Mesenchymal stem cell (in vitro differentiated cells and primary cell): ENCODE results near the gene AKAP6.

ENCODE experiments used
- DNase-seq: peaks from one replicate; pipeline ENCODE4 v3.0.0-alpha.2; 2013
- H2AFZ ChIP-seq: one replicate; pipeline ENCODE4 v1.6.1; 2013; ENCODE audit warnings: low read depth, mild to moderate bottlenecking, control low read depth, inconsistent platforms, low read length, moderate library complexity
- H2AK5ac ChIP-seq: 2 replicates; pipeline ENCODE4 v1.6.1; 2013; ENCODE audit warnings: low read length, moderate library complexity, mild to moderate bottlenecking, inconsistent platforms; ENCODE audit not compliant: severe bottlenecking
- H2BK120ac ChIP-seq: one replicate; pipeline ENCODE4 v1.6.1; 2013; ENCODE audit warnings: low read depth, mild to moderate bottlenecking, inconsistent platforms, low read length, moderate library complexity
- H2BK12ac ChIP-seq, 2 experiments: one replicate each; pipeline ENCODE4 v1.6.1; 2013; ENCODE audit warnings: inconsistent platforms in 2 of 2, low read length in 2 of 2, mild to moderate bottlenecking in 2 of 2, moderate library complexity in 2 of 2, control low read depth in 1 of 2
- H2BK15ac ChIP-seq: one replicate; pipeline ENCODE4 v1.6.1; 2013; ENCODE audit warnings: mild to moderate bottlenecking, low read depth, inconsistent platforms; ENCODE audit not compliant: poor library complexity, severe bottlenecking
- H2BK5ac ChIP-seq: 2 replicates; pipeline ENCODE4 v1.6.1; 2013; ENCODE audit warnings: low read depth, mild to moderate bottlenecking, low read length, control low read depth, inconsistent platforms; ENCODE audit not compliant: poor library complexity, severe bottlenecking
- H3K14ac ChIP-seq, 2 experiments: one replicate each; pipeline ENCODE4 v1.6.1; 2013; ENCODE audit warnings: inconsistent platforms in 2 of 2, low read length in 2 of 2, control low read depth in 1 of 2, mild to moderate bottlenecking in 1 of 2, moderate library complexity in 1 of 2
- H3K18ac ChIP-seq, 2 experiments: one replicate each; pipeline ENCODE4 v1.6.1; 2013; ENCODE audit warnings: inconsistent platforms in 2 of 2, low read length in 2 of 2, control low read depth in 1 of 2, low read depth in 1 of 2, mild to moderate bottlenecking in 1 of 2
- H3K23ac ChIP-seq, 2 experiments: one replicate each; pipeline ENCODE4 v1.6.1; 2013; ENCODE audit warnings: inconsistent platforms in 2 of 2, low read length in 2 of 2, mild to moderate bottlenecking in 2 of 2, moderate library complexity in 2 of 2, control low read depth in 1 of 2
- H3K27ac ChIP-seq: 2 replicates; pipeline ENCODE4 v1.5.1; 2013; ENCODE audit warnings: mild to moderate bottlenecking, moderate library complexity, low read length, control low read depth, inconsistent platforms; ENCODE audit not compliant: poor library complexity, severe bottlenecking
- H3K27me3 ChIP-seq, 2 experiments: 2 replicates each; pipeline versions ENCODE4 v1.6.1 to v1.7.0; 2013; ENCODE audit warnings: low read length in 2 of 2, mild to moderate bottlenecking in 2 of 2, moderate library complexity in 2 of 2, control low read depth in 1 of 2, inconsistent platforms in 1 of 2; ENCODE audit not compliant: control insufficient read depth in 1 of 2, insufficient read depth in 1 of 2
- H3K36me3 ChIP-seq, 2 experiments: 2 replicates each; pipeline versions ENCODE4 v1.6.1 to v1.7.0; 2013; ENCODE audit warnings: low read length in 2 of 2, control low read depth in 1 of 2, inconsistent platforms in 1 of 2, low read depth in 1 of 2, mild to moderate bottlenecking in 1 of 2; ENCODE audit not compliant: insufficient read depth in 2 of 2, control insufficient read depth in 1 of 2
- H3K4ac ChIP-seq, 2 experiments: one replicate each; pipeline ENCODE4 v1.6.1; 2013; ENCODE audit warnings: inconsistent platforms in 2 of 2, low read length in 2 of 2, mild to moderate bottlenecking in 2 of 2, moderate library complexity in 2 of 2, control low read depth in 1 of 2, low read depth in 1 of 2
- H3K4me1 ChIP-seq: 2 replicates; pipeline ENCODE4 v1.6.1; 2013; ENCODE audit warnings: low read depth, low read length, control low read depth; ENCODE audit not compliant: control insufficient read depth, insufficient read depth
- H3K4me2 ChIP-seq: 2 replicates; pipeline ENCODE4 v1.6.1; 2013; ENCODE audit warnings: low read length, mild to moderate bottlenecking, inconsistent platforms; ENCODE audit not compliant: poor library complexity, severe bottlenecking
- H3K4me3 ChIP-seq, 2 experiments: 2 replicates each; pipeline versions ENCODE4 v1.5.1 to v1.7.0; 2013; ENCODE audit warnings: low read length in 2 of 2, mild to moderate bottlenecking in 2 of 2, control low read depth in 1 of 2, low read depth in 1 of 2; ENCODE audit not compliant: insufficient read depth in 1 of 2
- H3K79me1 ChIP-seq: replicated peaks from 2 replicates; pipeline ENCODE4 v1.6.1; 2013; ENCODE audit warnings: mild to moderate bottlenecking, control low read depth, low read length, inconsistent platforms; ENCODE audit not compliant: poor library complexity, severe bottlenecking
- H3K9ac ChIP-seq: 2 replicates; pipeline ENCODE4 v1.7.0; 2013; ENCODE audit warnings: mild to moderate bottlenecking, low read length, moderate library complexity
- H3K9me3 ChIP-seq: 2 replicates; pipeline ENCODE4 v1.7.0; 2013; ENCODE audit warnings: mild to moderate bottlenecking, low read length; ENCODE audit not compliant: control insufficient read depth
- H4K8ac ChIP-seq: one replicate; pipeline ENCODE4 v1.6.1; 2013; ENCODE audit warnings: inconsistent platforms, mild to moderate bottlenecking, low read length, moderate library complexity
- H4K91ac ChIP-seq: one replicate; pipeline ENCODE4 v1.6.1; 2013; ENCODE audit warnings: mild to moderate bottlenecking, low read length, inconsistent platforms
- WGBS: methylation state at CpG from one replicate; pipeline ENCODE4 v1.1.7; 2013; ENCODE audit warnings: mixed read lengths; 5-methylcytosine and 5-hydroxymethylcytosine counted together

Gene AKAP6

DNA sequence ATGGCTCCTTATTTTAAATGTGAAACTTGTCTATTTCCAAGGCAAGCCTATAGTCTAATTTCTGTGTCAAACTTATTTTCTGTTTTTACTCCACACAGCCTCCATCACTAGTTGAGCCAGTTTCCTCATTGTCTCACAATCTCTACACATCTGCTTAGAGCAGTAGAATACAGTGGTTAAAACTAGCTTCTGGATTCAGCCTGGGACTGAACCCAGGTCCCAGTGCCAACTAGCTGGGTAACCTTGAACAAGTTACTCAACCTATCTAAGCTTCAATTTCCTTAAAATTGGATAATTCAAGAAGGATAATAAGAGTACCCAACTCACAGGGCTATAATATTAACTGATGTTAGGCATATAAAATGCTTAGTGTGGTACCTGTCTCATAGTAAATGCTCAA lies 304.8 kb downstream of the AKAP6 start:
- no peaks in the 10 kb centered on the region for H3K9me3 ChIP-seq
- no peak for DNase-seq
- H2BK15ac ChIP-seq: no peak overlapping the region
- no peak overlapping the region for H2AK5ac ChIP-seq
- H3K4me2 ChIP-seq: no peak overlapping the region
- H3K36me3 ChIP-seq: no peaks in the 10 kb centered on the region
- H3K4me1 ChIP-seq: no peaks in the 10 kb centered on the region
- no peak overlapping the region for H3K23ac ChIP-seq
- H2BK120ac ChIP-seq: no peak overlapping the region
- H3K27ac ChIP-seq: no peak overlapping the region
- H3K4me3 ChIP-seq: no peak overlapping the region
- no peaks in the 10 kb centered on the region for H3K79me1 ChIP-seq
- H3K18ac ChIP-seq: no peak overlapping the region
- H2BK12ac ChIP-seq: no peak overlapping the region
- H4K8ac ChIP-seq: no peak overlapping the region
- no peaks in the 10 kb centered on the region for H3K27me3 ChIP-seq
- no peak overlapping the region for H3K9ac ChIP-seq
- H3K4ac ChIP-seq: no peak overlapping the region
- H4K91ac ChIP-seq: no peak overlapping the region
- no peak overlapping the region for H2AFZ ChIP-seq
- H2BK5ac ChIP-seq: no peak overlapping the region
- no peak overlapping the region for H3K14ac ChIP-seq

DNA sequence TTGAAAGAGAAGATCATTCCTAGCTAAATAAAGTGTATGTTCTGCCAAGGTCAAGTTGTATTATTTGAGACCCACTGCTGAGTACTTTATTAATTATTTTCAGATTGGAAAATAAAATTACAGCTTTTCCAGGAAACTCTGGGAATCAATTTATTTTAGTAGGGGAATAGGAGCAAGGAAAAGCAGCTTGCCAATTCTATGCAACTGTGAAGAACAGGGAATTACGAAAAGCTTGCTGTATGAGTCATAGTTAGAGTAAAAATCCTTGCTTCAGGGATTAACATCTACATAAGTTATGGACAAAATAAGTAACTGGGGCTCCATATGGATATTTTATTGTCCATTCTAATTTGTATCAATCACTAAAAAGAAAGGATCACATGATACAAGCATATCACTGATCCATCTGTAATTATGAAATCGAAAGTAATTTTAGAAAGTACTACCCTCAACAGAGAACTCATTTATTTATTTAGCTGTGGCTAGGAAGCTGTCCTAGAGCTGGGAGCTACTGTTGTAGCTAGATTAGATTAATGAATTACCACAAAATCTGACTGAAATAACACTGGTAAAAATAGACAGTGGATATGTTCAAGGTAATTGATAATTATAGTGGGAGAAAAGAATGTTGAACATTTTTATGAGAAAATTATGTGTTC lies 306.1 kb downstream of the AKAP6 start:
- Histone ChIP-seq H3K9ac (peak overlapping the region; percentile 44), H2AFZ (no peak overlapping the region), H3K27me3 (no peaks in the 10 kb centered on the region), H3K4me3 (no peak overlapping the region), H4K91ac (no peak overlapping the region), H3K4me2 (no peak overlapping the region), H2BK15ac (no peak overlapping the region), H3K14ac (no peak overlapping the region), H3K18ac (no peak overlapping the region), H4K8ac (no peak overlapping the region), H3K27ac (no peak overlapping the region), H3K79me1 (no peaks in the 10 kb centered on the region), H3K23ac (no peak overlapping the region), H2AK5ac (no peak overlapping the region), H2BK12ac (no peak overlapping the region), H3K4ac (no peak overlapping the region), H3K9me3 (no peaks in the 10 kb centered on the region), H2BK5ac (no peak overlapping the region), H2BK120ac (no peak overlapping the region), H3K4me1 (no peaks in the 10 kb centered on the region), H3K36me3 (no peaks in the 10 kb centered on the region)
- 0% methylated on average over 1 of the region's 2 CpGs for WGBS
- peak; percentile 77 for DNase-seq

DNA sequence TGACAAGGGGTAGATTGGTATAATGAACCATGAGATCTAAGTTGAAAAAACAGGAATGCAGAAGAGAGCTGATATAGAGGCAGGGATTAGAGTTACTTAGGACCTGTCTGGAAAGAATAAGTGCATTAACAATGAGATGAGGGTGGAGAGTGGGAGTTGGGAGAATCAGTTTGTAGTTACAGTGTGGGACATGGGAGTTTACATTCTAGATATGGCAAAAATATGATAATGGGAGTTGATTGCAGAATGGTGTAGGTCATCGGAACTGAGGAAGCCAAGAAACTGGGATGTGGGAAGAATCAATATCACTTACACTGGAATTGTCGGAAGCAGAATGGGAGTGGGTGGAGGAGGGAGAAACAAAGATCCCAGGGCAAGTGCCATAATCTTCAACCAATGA lies 308.5 kb downstream of the AKAP6 start:
- H3K23ac ChIP-seq: no peak overlapping the region
- no peaks in the 10 kb centered on the region for H3K36me3 ChIP-seq
- no peak overlapping the region for H2AK5ac ChIP-seq
- H3K18ac ChIP-seq: no peak overlapping the region
- H3K27me3 ChIP-seq: no peaks in the 10 kb centered on the region
- H2BK120ac ChIP-seq: no peak overlapping the region
- H4K91ac ChIP-seq: no peak overlapping the region
- no peaks in the 10 kb centered on the region for H3K4me1 ChIP-seq
- no peak overlapping the region for H2BK15ac ChIP-seq
- H3K27ac ChIP-seq: no peak overlapping the region
- H3K9ac ChIP-seq: no peak overlapping the region
- no peak overlapping the region for H3K4me2 ChIP-seq
- DNase-seq: no peak
- H3K14ac ChIP-seq: no peak overlapping the region
- H3K4me3 ChIP-seq: no peak overlapping the region
- 100% methylated on average over 2 of the region's 2 CpGs for WGBS
- no peak overlapping the region for H2BK12ac ChIP-seq
- no peaks in the 10 kb centered on the region for H3K9me3 ChIP-seq
- no peak overlapping the region for H4K8ac ChIP-seq
- H2AFZ ChIP-seq: no peak overlapping the region
- no peak overlapping the region for H2BK5ac ChIP-seq
- no peaks in the 10 kb centered on the region for H3K79me1 ChIP-seq
- H3K4ac ChIP-seq: no peak overlapping the region

DNA sequence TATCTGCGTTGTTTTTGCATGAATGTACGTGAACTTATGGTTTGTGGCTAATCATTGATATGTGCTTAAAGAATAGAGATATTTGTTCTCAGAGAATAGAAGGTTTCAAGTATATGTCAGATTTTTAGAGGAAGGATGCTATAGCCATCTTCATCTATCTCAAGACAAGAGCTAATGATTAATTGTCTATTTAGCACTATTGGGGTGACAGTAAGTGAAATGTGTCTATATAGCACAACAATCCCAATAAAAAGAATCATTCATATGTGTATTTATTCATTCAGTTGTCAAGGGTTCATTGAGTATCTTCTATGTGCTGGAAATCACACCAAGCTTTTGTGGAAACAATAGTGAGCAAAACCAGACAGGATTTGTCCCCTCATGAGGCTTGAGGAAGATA lies 310.1 kb downstream of the AKAP6 start:
- no peak overlapping the region for H2BK15ac ChIP-seq
- H2BK120ac ChIP-seq: no peak overlapping the region
- no peak overlapping the region for H2BK5ac ChIP-seq
- no peak overlapping the region for H3K14ac ChIP-seq
- 100% methylated on average over 2 of the region's 2 CpGs for WGBS
- no peak overlapping the region for H4K8ac ChIP-seq
- no peaks in the 10 kb centered on the region for H3K27me3 ChIP-seq
- no peak overlapping the region for H3K18ac ChIP-seq
- no peaks in the 10 kb centered on the region for H3K9me3 ChIP-seq
- H3K4me3 ChIP-seq: no peak overlapping the region
- H2BK12ac ChIP-seq: no peak overlapping the region
- H3K27ac ChIP-seq: no peak overlapping the region
- no peak overlapping the region for H3K4ac ChIP-seq
- H3K36me3 ChIP-seq: no peaks in the 10 kb centered on the region
- no peak overlapping the region for H2AFZ ChIP-seq
- H3K4me2 ChIP-seq: no peak overlapping the region
- H2AK5ac ChIP-seq: no peak overlapping the region
- H3K4me1 ChIP-seq: no peaks in the 10 kb centered on the region
- DNase-seq: no peak
- no peak overlapping the region for H3K23ac ChIP-seq
- H3K79me1 ChIP-seq: no peaks in the 10 kb centered on the region
- no peak overlapping the region for H3K9ac ChIP-seq
- no peak overlapping the region for H4K91ac ChIP-seq
